ENCODE measurements around the gene L3MBTL3.
"Not testable (repeated sequence)": the region's sequence is repeated elsewhere in the genome, so short reads cannot be mapped to it uniquely, and the experiment has no call there.

The L3MBTL3 gene

GRCh38 chr6:130070792-130071191 lies 52.4 kb downstream of the L3MBTL3 start:
- in situ Hi-C loops (cut with MboI; ENCODE audit: low sequenced_read_pairs) = no loop called here

- in situ Hi-C loops (cut with MboI; ENCODE audit: low sequenced_read_pairs) = no loop called here
Measured at GRCh38 chr6:130075879-130076460, 57.6 kb downstream of the L3MBTL3 start.

- in situ Hi-C loops (cut with MboI; ENCODE audit: low sequenced_read_pairs) = no loop called here
Measured at GRCh38 chr6:130076512-130076911, 58.1 kb downstream of the L3MBTL3 start.

- in situ Hi-C loops (cut with MboI; ENCODE audit: low sequenced_read_pairs) = no loop called here
Measured at GRCh38 chr6:130090796-130091195, 72.4 kb downstream of the L3MBTL3 start.

GRCh38 chr6:130093546-130093945 lies 75.2 kb downstream of the L3MBTL3 start:
- in situ Hi-C loops (cut with MboI; ENCODE audit: low sequenced_read_pairs) = no loop called here

GRCh38 chr6:130098317-130098716 lies 79.9 kb downstream of the L3MBTL3 start:
- in situ Hi-C loops (cut with MboI; ENCODE audit: low sequenced_read_pairs) = no loop called here

GRCh38 chr6:130099119-130099518 lies 80.7 kb downstream of the L3MBTL3 start:
- in situ Hi-C loops (cut with MboI; ENCODE audit: low sequenced_read_pairs) = no loop called here

GRCh38 chr6:130105996-130106704 lies 87.8 kb downstream of the L3MBTL3 start:
- in situ Hi-C loops (cut with MboI; ENCODE audit: low sequenced_read_pairs) = no loop called here

GRCh38 chr6:130107710-130108109 lies 89.3 kb downstream of the L3MBTL3 start:
- in situ Hi-C loops (cut with MboI; ENCODE audit: low sequenced_read_pairs) = no loop called here

- in situ Hi-C loops (cut with MboI; ENCODE audit: low sequenced_read_pairs) = no loop called here
Measured at GRCh38 chr6:130111031-130111430, 92.7 kb downstream of the L3MBTL3 start.

GRCh38 chr6:130113201-130113710 lies 94.9 kb downstream of the L3MBTL3 start:
- in situ Hi-C loops (cut with MboI; ENCODE audit: low sequenced_read_pairs) = no loop called here

- in situ Hi-C loops (cut with MboI; ENCODE audit: low sequenced_read_pairs) = no loop called here
Measured at GRCh38 chr6:130115036-130115435, 96.7 kb downstream of the L3MBTL3 start.

GRCh38 chr6:130116273-130116672 lies 97.9 kb downstream of the L3MBTL3 start:
- in situ Hi-C loops (cut with MboI; ENCODE audit: low sequenced_read_pairs) = no loop called here

- in situ Hi-C loops (cut with MboI; ENCODE audit: low sequenced_read_pairs) = not testable (repeated sequence)
Measured at GRCh38 chr6:130117187-130117701, 98.9 kb downstream of the L3MBTL3 start.

- in situ Hi-C loops (cut with MboI; ENCODE audit: low sequenced_read_pairs) = no loop called here
Measured at GRCh38 chr6:130118236-130118635, 99.9 kb downstream of the L3MBTL3 start.

GRCh38 chr6:130119211-130119610 lies 100.8 kb downstream of the L3MBTL3 start:
- in situ Hi-C loops (cut with MboI; ENCODE audit: low sequenced_read_pairs) = no loop called here

- in situ Hi-C loops (cut with MboI; ENCODE audit: low sequenced_read_pairs) = no loop called here
Measured at GRCh38 chr6:130120731-130121130, 102.3 kb downstream of the L3MBTL3 start.

- in situ Hi-C loops (cut with MboI; ENCODE audit: low sequenced_read_pairs) = no loop called here
Measured at GRCh38 chr6:130122243-130122642, 103.9 kb downstream of the L3MBTL3 start.

GRCh38 chr6:130127195-130127594 lies 108.8 kb downstream of the L3MBTL3 start:
- in situ Hi-C loops (cut with MboI; ENCODE audit: low sequenced_read_pairs) = no loop called here

- in situ Hi-C loops (cut with MboI; ENCODE audit: low sequenced_read_pairs) = no loop called here
Measured at GRCh38 chr6:130128326-130128725, 109.9 kb downstream of the L3MBTL3 start.

GRCh38 chr6:130129762-130130246 lies 111.4 kb downstream of the L3MBTL3 start:
- in situ Hi-C loops (cut with MboI; ENCODE audit: low sequenced_read_pairs) = no loop called here

GRCh38 chr6:130132286-130132701 lies 113.9 kb downstream of the L3MBTL3 start:
- in situ Hi-C loops (cut with MboI; ENCODE audit: low sequenced_read_pairs) = no loop called here

Data from HL-60/S4 treated with phorbol 12-myristate 13-acetate at 8.2 ng/mL for 4 days and 3 days (cell line).